H1 (cell line): ENCODE results near the gene ZFAND2B. TPM values are rescaled to one million over a fixed set of nuclear protein-coding genes. Genes with fewer than 3 reads are reported as not detected.
A peak's percentile ranks its signal among the peaks of the same experiment; 100 is the strongest.

ENCODE experiments used
- BCL11A ChIP-seq, 2 experiments: IDR thresholded peaks; one replicate each; pipeline ENCODE4 v1.6.1; 2011; ENCODE audit warnings: low read depth in 2 of 2, low read length in 2 of 2, mild to moderate bottlenecking in 2 of 2
- CBX5 ChIP-seq: fragments of 300-800, 300-1000 bp; sonication (generic); IDR thresholded peaks from 2 replicates; pipeline ENCODE4 v1.7.1; 2016; ENCODE audit warnings: antibody characterized with exemption, low read length, low read depth
- CREB1 ChIP-seq: IDR thresholded peaks from 2 replicates; pipeline ENCODE4 v1.6.1; 2012; ENCODE audit warnings: inconsistent platforms
- CTBP2 ChIP-seq: IDR thresholded peaks from 2 replicates; pipeline ENCODE4 v1.7.0; 2011; ENCODE audit warnings: borderline replicate concordance, mild to moderate bottlenecking, moderate library complexity, mixed read lengths, low read length; ENCODE audit not compliant: insufficient read depth, insufficient read length
- EGR1 ChIP-seq: IDR thresholded peaks from 2 replicates; pipeline ENCODE4 v1.6.1; 2011; ENCODE audit warnings: low read depth, low read length, borderline replicate concordance
- KDM4A ChIP-seq: IDR thresholded peaks from one replicate; pipeline ENCODE4 v1.7.1; 2012; ENCODE audit warnings: low read depth, mild to moderate bottlenecking, moderate library complexity, low read length, inconsistent platforms; ENCODE audit not compliant: severe bottlenecking
- KDM5A ChIP-seq: fragments of 200-600 bp; IDR thresholded peaks from 2 replicates; pipeline ENCODE4 v1.7.1; 2012; ENCODE audit warnings: mild to moderate bottlenecking, low read length, inconsistent platforms, mixed read lengths
- MAFK ChIP-seq: IDR thresholded peaks from 2 replicates; pipeline ENCODE4 v1.6.1; 2012; ENCODE audit warnings: low read depth, mild to moderate bottlenecking, improper control_type of control experiment, low read length
- NRF1 ChIP-seq: IDR thresholded peaks from 2 replicates; pipeline ENCODE4 v1.6.1; 2011; ENCODE audit warnings: mild to moderate bottlenecking, low read depth, low read length, improper control_type of control experiment
- PHF8 ChIP-seq: fragments of 200-600 bp; sonication (generic); conservative IDR thresholded peaks from 2 replicates; pipeline ENCODE4 v1.7.1; 2012; ENCODE audit warnings: low read depth, mild to moderate bottlenecking, inconsistent platforms, low read length, moderate library complexity
- POLR2A ChIP-seq, 2 experiments: IDR thresholded peaks; 1 replicate in 1 of 2; 2 replicates in 1 of 2; pipeline ENCODE4 v1.6.1; 2011; ENCODE audit warnings: low read depth in 2 of 2, low read length in 2 of 2, mild to moderate bottlenecking in 2 of 2; ENCODE audit errors: control extremely low read depth in 1 of 2
- POU5F1 ChIP-seq: IDR thresholded peaks from 2 replicates; pipeline ENCODE4 v1.6.1; 2011; ENCODE audit warnings: low read depth, mild to moderate bottlenecking, low read length, moderate library complexity
- RAD21 ChIP-seq, 2 experiments: IDR thresholded peaks in 1 of 2; conservative IDR thresholded peaks in 1 of 2; 2 replicates each; pipeline ENCODE4 v1.6.1; 2011; ENCODE audit warnings: low read depth in 2 of 2, low read length in 2 of 2, improper control_type of control experiment in 1 of 2, inconsistent platforms in 1 of 2, mild to moderate bottlenecking in 1 of 2, moderate library complexity in 1 of 2
- RBBP5 ChIP-seq: IDR thresholded peaks from 2 replicates; pipeline ENCODE4 v1.7.1; 2012; ENCODE audit warnings: low read depth, mild to moderate bottlenecking, inconsistent platforms, low read length, moderate library complexity, borderline replicate concordance
- RFX5 ChIP-seq: IDR thresholded peaks from 2 replicates; pipeline ENCODE4 v1.6.1; 2011; ENCODE audit warnings: low read depth, low read length, improper control_type of control experiment, borderline replicate concordance
- SIRT6 ChIP-seq: IDR thresholded peaks from one replicate; pipeline ENCODE4 v1.7.1; 2012; ENCODE audit warnings: low read length, inconsistent platforms
- SP2 ChIP-seq: IDR thresholded peaks from 2 replicates; pipeline ENCODE4 v1.6.1; 2012; ENCODE audit warnings: mild to moderate bottlenecking, low read length, inconsistent platforms
- TAF1 ChIP-seq: IDR thresholded peaks from 2 replicates; pipeline ENCODE4 v1.6.1; 2011; ENCODE audit warnings: mild to moderate bottlenecking, low read depth, low read length
- TAF7 ChIP-seq: optimal IDR thresholded peaks from 2 replicates; pipeline ENCODE3; 2011; ENCODE audit warnings: low read depth, mild to moderate bottlenecking, inconsistent platforms, low read length, moderate library complexity, borderline replicate concordance
- ZNF274 ChIP-seq: IDR thresholded peaks from 2 replicates; pipeline ENCODE4 v1.7.0; 2012; ENCODE audit warnings: low read length, borderline replicate concordance; ENCODE audit errors: extremely low read depth
- polyA plus RNA-seq, 7 experiments: library from polyadenylated mRNA; depleted of rRNA in 3 of 7; stranded (reverse) in 5 of 7; unstranded in 2 of 7; fragments of >200 nt in 5 of 7; fragments of 200-250 nt in 2 of 7; gene quantifications; 1 replicate in 5 of 7; 2 replicates in 1 of 7; 4 replicates in 1 of 7; pipeline versions ENCODE4 v1.2.1 to v1.2.3, GENCODE V29; 2011 to 2013; ENCODE audit warnings: missing spikeins in 2 of 7, mixed read lengths in 2 of 7
- total RNA-seq: library from RNA; stranded (reverse); fragmentation: NEBNext Ultra II Directional; extraction: Animal tissue kit (Norgen Biotek cat#: 25700); gene quantifications from 2 replicates; pipeline ENCODE4 v1.2.1, GENCODE V29; 2021
- TF ChIP-seq, protein P1 (sequence below): IDR thresholded peaks from 2 replicates; pipeline ENCODE4 v1.6.1; 2011; ENCODE audit warnings: low read length, improper control_type of control experiment
- TF ChIP-seq, protein P2 (sequence below): IDR thresholded peaks from 2 replicates; pipeline ENCODE4 v1.6.1; 2012; ENCODE audit warnings: inconsistent platforms
- TF ChIP-seq, protein P3 (sequence below), 3 experiments: IDR thresholded peaks; 1 replicate in 2 of 3; 2 replicates in 1 of 3; pipeline versions ENCODE4 v1.5.1 to v1.6.1; 2011; ENCODE audit warnings: low read length in 3 of 3, mild to moderate bottlenecking in 3 of 3, inconsistent platforms in 2 of 3, low read depth in 1 of 3, moderate library complexity in 1 of 3; ENCODE audit not compliant: insufficient read depth in 1 of 3; ENCODE audit errors: control extremely low read depth in 1 of 3

Gene ZFAND2B
- total and polyA plus RNA-seq, 2 of the 8 experiments (the other 6 are each of a cell fraction or from before 2014, with no cell fraction given), result 16.0 to 17.9 TPM

DNA sequence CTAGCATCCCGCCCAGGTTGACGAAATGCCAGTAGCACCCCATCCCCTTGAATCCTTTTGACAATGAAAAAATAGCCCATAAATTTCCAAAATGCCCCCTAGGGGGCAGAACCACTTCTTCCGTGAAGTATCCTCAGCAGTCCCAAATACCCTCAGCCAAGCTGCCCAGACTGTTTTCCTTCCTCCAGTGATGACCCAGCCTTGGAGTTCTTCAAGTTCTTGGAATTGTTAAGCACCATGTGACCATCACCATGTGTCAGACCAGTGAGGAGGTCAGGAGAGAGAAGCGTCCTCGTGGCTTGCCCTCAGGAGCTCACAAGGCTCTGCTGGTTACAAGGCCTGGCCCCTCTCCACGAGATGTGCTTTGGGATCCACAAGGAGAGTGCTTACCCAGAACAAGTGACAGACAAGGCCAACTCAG lies 35.3 kb upstream of the ZFAND2B start (continued):
- TF ChIP-seq RAD21 (IDR thresholded peaks at IDR 0.05 in 1 of 2, conservative IDR thresholded peaks at IDR 0.05 in 1 of 2; ENCODE audit: low read depth in 2 of 2, low read length in 2 of 2) (peak; percentile 47 to 57), TAF7 (no peak), SIRT6 (no peak), CBX5 (no peak), TAF1 (no peak), RFX5 (no peak), BCL11A (IDR thresholded peaks at IDR 0.05; ENCODE audit: low read depth in 2 of 2, low read length in 2 of 2) (no peak), EGR1 (no peak), SP2 (no peak), NRF1 (no peak), PHF8 (no peak), CREB1 (no peak), KDM4A (no peak), ZNF274 (no peak), RBBP5 (no peak), CTBP2 (no peak), KDM5A (no peak), POLR2A (IDR thresholded peaks at IDR 0.05; ENCODE audit: control extremely low read depth in 1 of 2, low read depth in 2 of 2, low read length in 2 of 2) (no peak), POU5F1 (no peak), MAFK (no peak)
- TF ChIP-seq, protein P1, sequence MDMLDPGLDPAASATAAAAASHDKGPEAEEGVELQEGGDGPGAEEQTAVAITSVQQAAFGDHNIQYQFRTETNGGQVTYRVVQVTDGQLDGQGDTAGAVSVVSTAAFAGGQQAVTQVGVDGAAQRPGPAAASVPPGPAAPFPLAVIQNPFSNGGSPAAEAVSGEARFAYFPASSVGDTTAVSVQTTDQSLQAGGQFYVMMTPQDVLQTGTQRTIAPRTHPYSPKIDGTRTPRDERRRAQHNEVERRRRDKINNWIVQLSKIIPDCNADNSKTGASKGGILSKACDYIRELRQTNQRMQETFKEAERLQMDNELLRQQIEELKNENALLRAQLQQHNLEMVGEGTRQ, result peak; percentile 21; the same call in 1 of the 2 replicates
- TF ChIP-seq, protein P2, sequence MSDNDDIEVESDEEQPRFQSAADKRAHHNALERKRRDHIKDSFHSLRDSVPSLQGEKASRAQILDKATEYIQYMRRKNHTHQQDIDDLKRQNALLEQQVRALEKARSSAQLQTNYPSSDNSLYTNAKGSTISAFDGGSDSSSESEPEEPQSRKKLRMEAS, result 0 out of 2 replicates have a peak, but pooled peaks have one; percentile 31
- TF ChIP-seq, protein P3, sequence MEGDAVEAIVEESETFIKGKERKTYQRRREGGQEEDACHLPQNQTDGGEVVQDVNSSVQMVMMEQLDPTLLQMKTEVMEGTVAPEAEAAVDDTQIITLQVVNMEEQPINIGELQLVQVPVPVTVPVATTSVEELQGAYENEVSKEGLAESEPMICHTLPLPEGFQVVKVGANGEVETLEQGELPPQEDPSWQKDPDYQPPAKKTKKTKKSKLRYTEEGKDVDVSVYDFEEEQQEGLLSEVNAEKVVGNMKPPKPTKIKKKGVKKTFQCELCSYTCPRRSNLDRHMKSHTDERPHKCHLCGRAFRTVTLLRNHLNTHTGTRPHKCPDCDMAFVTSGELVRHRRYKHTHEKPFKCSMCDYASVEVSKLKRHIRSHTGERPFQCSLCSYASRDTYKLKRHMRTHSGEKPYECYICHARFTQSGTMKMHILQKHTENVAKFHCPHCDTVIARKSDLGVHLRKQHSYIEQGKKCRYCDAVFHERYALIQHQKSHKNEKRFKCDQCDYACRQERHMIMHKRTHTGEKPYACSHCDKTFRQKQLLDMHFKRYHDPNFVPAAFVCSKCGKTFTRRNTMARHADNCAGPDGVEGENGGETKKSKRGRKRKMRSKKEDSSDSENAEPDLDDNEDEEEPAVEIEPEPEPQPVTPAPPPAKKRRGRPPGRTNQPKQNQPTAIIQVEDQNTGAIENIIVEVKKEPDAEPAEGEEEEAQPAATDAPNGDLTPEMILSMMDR (IDR thresholded peaks at IDR 0.05; ENCODE audit: control extremely low read depth in 1 of 3, insufficient read depth in 1 of 3, low read depth in 1 of 3, low read length in 3 of 3), result peak; percentile 19 to 62 (median 58)
